Stimulated activated CD4-positive, alpha-beta T cell treated with anti-CD3 and anti-CD28 coated beads, Interleukin-15, amount 100 ng/mL, for 48 hours (primary cell): Measurements from ENCODE around the gene NT5M.
"Not testable (repeated sequence)": the region's sequence is repeated elsewhere in the genome, so short reads cannot be mapped to it uniquely, and the experiment has no call there.

Experiments used
- DNase-seq, 2 donors: peaks; one replicate each; pipeline ENCODE4 v3.0.0-alpha.2; 2020; ENCODE audit warnings: low read depth in 2 of 2

NT5M gene

GRCh38 chr17:17303010-17303846 is at the start of gene NT5M:
NT5M (plus strand) TSS chr17:17303373; CDS start chr17:17303551, 178 bp downstream.
- peak; percentile 38 to 71 for DNase-seq

DNA sequence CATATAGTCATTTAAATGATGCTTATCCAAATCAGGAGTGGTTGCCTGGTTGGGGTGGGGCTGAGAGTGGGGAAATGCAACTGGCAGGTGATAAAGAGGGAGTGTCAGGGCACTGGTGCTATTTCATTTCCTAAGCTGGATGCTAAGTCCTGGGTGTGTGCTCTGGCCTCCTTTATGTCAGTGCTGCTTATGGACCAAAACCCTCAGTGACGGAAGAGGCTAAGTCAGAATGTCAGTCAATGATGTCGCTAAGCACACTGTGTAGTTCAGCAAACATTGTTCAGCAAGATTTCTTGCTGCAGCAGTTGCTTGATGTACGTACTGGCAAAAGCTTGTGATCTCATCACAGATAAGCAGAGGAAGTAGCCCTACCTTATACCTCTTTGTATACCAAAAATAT is 49.8 kb upstream of the NT5M start:
- no peak for DNase-seq

- DNase-seq, result no peak
Observed at GRCh38 chr17:17254036-17254435, 49.1 kb upstream of the NT5M start.

GRCh38 chr17:17255689-17256088 is 47.5 kb upstream of the NT5M start:
- DNase-seq, result not testable (repeated sequence)

DNA sequence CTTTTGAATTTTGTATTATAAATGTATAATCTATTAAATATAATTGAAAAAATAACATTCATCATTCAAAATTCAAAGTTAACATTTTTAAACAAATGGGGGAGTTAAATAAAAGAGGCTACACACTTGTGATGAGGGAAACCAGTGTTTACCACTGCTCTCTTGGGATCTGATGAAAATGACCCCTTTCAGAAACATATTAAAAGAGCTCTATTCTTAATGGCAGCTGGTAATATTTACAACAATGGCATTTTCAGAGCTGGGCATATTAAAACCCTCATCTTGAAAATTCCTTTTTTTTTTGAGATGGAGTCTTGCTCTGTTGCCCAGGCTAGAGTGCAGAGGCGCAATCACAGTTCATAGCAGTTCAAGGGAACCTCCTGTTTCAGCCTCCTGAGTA is 46.9 kb upstream of the NT5M start:
- DNase-seq, result no peak

- no peak for DNase-seq
Observed at GRCh38 chr17:17258011-17258410, 45.2 kb upstream of the NT5M start.

- no peak for DNase-seq
Observed at GRCh38 chr17:17258998-17259397, 44.2 kb upstream of the NT5M start.

GRCh38 chr17:17264430-17264829 is 38.7 kb upstream of the NT5M start:
- no peak for DNase-seq

DNA sequence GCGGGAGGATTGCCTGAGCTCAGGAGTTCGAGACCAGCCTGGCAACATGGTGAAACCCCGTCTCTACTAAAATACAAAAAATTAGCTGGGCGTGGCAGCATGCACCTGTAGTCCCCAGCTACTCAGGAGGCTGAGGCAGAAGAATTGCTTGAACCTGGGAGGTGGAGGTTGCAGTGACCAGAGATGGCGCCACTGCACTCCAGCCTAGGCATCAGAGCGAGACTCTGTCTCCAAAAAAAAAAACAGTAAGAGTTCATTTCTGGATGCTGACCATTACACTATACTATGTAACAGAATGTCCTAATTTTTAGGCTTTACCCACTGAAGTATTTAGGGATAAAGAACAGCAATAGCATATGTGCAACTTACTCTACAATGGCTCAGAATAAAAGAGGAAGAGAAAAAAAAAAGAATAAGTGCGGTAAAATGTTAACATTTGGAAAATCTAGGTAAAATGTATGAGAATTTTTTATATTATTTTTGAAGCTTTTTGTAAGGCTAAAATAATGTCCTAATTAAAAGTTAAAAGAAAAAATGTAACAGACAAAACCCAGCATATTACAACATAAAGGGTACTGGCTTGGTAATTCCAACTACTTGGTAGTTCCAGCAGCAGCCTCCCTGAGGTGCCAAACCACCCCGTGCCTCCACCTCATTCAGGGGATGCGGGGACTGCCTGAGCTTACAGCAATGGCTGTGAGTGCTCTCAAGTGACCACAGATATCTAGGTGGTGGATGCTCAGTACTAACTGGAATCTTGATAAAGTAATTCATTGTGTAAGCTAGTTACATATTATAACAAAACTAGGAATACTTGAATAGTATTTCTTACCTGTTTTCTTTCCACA is 33.0 kb upstream of the NT5M start:
- peak in 1 of 2 donors; percentile 8 for DNase-seq

- DNase-seq, result no peak
Observed at GRCh38 chr17:17275971-17276370, 27.2 kb upstream of the NT5M start.

- DNase-seq, result not testable (repeated sequence)
Observed at GRCh38 chr17:17277431-17277830, 25.7 kb upstream of the NT5M start.

GRCh38 chr17:17279316-17279715 is 23.9 kb upstream of the NT5M start:
- no peak for DNase-seq

GRCh38 chr17:17280613-17281549 is 22.3 kb upstream of the NT5M start, which contains the start of gene COPS3:
COPS3 (minus strand) TSS chr17:17281246; CDS start chr17:17281186, 60 bp downstream.
- peak; percentile 96 to 97 for DNase-seq

DNA sequence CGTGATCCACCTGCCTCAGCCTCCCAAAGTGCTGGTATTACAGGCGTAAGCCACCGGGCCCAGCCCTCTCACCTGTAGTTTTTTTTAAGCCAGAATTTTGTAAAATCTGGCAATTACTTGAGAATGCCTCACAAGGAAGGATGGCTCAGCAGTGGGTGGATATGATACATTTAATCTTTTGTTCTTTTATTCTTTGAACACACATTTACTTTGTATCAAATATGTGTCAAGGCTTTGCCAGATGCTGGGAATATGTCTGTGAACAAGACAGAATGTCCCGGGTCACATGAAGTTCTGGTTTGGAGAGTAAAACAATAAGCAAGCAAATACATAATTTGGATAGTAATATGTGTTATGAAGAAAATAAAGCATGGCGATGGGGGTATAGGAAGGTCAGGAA is 17.2 kb upstream of the NT5M start:
- no peak for DNase-seq

DNA sequence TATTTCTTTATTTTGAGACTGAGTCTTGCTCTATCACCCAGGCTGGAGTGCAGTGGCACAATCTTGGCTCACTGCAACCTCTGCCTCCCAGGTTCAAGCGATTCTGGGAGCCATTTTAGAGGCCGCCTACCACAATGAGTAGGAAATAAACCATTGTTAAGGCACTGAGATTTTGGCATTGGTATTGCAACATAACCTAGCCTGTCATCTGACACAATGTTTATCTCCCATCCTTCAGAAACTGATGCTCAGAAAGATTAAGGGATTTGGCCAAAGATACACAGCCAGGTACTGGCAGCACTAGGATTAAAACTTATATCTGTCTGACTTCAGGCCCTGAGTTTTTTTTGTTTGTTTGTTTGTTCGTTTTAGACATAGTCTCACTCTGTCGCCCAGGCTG is 14.1 kb upstream of the NT5M start:
- DNase-seq, result no peak

DNA sequence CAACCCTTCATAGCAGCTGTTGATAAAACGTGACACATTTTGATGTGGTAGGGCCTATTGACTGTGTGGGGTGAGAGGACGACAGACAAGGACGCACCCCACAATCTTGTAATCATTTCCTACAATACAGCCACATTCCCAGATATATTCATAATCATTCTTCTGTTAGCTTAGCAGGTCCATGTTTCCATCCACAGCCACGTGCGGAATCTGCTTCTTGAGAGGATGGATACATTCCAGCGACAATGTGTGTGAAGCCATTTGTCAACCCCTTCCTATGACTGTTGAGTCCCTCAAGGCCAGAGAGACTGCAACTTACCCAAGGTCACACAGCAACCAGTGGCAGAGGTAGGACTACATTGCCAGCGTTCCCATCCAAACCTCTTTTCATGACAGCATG is 13.5 kb upstream of the NT5M start:
- DNase-seq, result no peak

DNA sequence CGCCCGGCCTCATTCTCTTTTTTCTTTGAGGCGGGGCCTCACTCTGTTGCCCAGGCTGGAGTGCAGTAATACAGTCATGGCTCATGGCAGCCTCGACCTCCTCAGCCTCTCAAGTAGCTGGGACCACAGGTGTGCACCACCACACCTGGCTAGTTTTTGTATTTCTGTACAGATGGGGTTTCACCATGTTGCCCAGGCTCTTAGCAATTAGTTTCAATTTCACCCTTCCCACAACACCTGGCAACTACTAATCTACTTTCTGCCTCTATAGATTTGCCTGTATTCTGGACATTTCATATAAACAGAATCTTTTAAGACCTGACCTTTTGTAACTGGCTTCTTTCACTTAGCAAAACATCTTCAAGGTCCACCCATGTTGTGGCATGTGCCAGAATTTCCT is 8.0 kb upstream of the NT5M start:
- DNase-seq, result no peak

DNA sequence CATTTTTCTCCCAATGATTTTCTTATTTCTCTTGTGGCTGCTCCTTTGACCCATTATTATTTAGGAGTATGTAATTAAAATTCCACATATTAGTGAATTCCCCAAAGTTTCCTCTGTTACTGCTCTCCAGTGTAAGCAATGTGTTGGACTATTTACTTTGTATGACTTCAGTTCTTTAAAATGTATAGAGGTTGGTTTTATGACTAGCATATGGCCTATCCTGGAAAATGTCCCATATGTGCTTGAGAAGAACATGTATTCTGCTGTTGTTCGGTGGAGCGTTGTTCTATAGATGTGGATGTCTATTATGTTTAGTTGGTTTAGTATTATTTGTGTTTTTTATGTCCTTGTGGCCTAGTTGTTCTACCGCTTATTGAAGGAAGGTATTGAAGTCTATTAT is 6.0 kb upstream of the NT5M start:
- DNase-seq, result no peak

DNA sequence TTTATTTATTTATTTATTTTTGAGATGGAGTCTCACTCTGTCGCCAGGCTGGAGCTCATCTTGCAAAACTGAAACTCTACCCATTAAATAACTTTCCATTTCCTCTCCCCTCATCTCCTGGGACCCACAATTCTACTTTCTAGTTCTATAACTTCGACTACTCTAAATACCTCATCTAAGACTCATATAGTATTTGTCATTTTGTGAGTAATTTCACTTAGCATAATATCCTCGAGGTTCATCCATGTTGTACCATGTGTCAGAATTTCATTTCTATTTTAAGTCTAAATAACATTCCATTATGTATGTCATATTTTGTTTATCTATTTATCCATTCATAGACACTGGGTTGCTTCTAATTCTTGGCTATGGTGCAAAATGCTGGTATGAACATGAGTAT is 5.1 kb upstream of the NT5M start:
- DNase-seq, result no peak

GRCh38 chr17:17300624-17301568 is 2.3 kb upstream of the NT5M start:
- peak in 1 of 2 donors; percentile 47 for DNase-seq
